Suprapubic skin (tissue), 4 donors: ENCODE results near the gene SLC9A8.

Experiments used
- CTCF ChIP-seq, 2 donors: fragments of 200-600 bp in 1 of 2; fragments of 450-650 bp in 1 of 2; sonication (generic) in 1 of 2; IDR thresholded peaks; one replicate each; pipeline ENCODE4 v1.5.1; 2016 to 2019; ENCODE audit warnings: antibody characterized with exemption in 2 of 2, mild to moderate bottlenecking in 1 of 2, moderate library complexity in 1 of 2
- POLR2A ChIP-seq, 2 donors: fragments of 450-650 bp; IDR thresholded peaks; one replicate each; pipeline ENCODE4 v1.6.1; 2017; ENCODE audit warnings: antibody characterized with exemption in 2 of 2, mild to moderate bottlenecking in 2 of 2, moderate library complexity in 2 of 2
- POLR2AphosphoS5 ChIP-seq, 3 donors: sonication (generic); formaldehyde crosslinking; IDR thresholded peaks; one replicate each; pipeline ENCODE4 v1.6.1; 2017; ENCODE audit warnings: antibody characterized with exemption in 3 of 3

DNA sequence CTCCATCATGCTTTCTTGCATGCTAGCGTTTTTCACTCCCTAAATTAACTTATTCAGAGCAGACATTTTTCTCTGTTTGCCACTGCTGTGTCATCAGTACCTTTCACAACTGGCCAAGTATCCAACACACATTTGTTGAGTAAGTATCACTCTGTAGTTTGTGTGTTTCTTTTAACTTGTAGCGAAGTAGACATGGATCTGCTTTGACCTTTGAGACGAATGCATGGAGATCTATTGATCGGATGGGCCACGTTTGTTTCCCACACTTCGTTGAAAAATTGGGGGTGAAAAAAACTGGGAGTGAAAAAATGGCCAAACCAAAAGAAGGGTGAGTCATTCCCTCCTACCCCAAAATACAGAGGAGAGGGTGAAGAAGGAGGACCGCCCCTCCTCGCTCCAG, 12.9 kb upstream of the SLC9A8 start:
- TF ChIP-seq POLR2AphosphoS5 (IDR thresholded peaks at IDR 0.05): no peak
- TF ChIP-seq CTCF (IDR thresholded peaks at IDR 0.05): no peak
- TF ChIP-seq POLR2A (IDR thresholded peaks at IDR 0.05): no peak
